Measurements from ENCODE around the gene MRTFA. TPM values are rescaled to one million over a fixed set of nuclear protein-coding genes. Genes with fewer than 3 reads are reported as not detected.

The MRTFA gene
- 6.4 and 8.9 TPM in 2 replicates for polyA plus RNA-seq (2011; rRNA removed)
- polyA minus RNA-seq (2011; rRNA and poly(A)+ RNA removed) = 28.1 and 38.4 TPM in 2 replicates

- Histone ChIP-seq H3K27me3 (ENCODE audit: control insufficient read depth, insufficient read depth, low read length) (no peaks in the 10 kb centered on the region), H3K36me3 (ENCODE audit: control insufficient read depth, insufficient read depth, low read length) (no peaks in the 10 kb centered on the region), H3K4me3 (ENCODE audit: low read depth, low read length) (peak within 1 kb of the TSS; percentile 76)
- DNase-seq (ENCODE audit: low read depth) = peak; percentile 99
- POLR2A ChIA-PET = interaction anchor here (0.6 to 1.3 kb wide), 2 partner anchors 15 to 109 kb away, joined by 3 to 5 read pairs; no protein-coding TSS in a partner anchor
- TF ChIP-seq CTCF (IDR thresholded peaks at IDR 0.05; ENCODE audit: insufficient read depth, low read depth, low read length) = no peak
- CTCF ChIA-PET = interaction anchor here (0.7 to 2.3 kb wide), 5 partner anchors 9 to 201 kb away, joined by 3 to 9 read pairs (median 3); no protein-coding TSS in a partner anchor
Measured at GRCh38 chr22:40636380-40637182, at the start of gene MRTFA. MRTFA (minus strand) TSS chr22:40636719.

DNA sequence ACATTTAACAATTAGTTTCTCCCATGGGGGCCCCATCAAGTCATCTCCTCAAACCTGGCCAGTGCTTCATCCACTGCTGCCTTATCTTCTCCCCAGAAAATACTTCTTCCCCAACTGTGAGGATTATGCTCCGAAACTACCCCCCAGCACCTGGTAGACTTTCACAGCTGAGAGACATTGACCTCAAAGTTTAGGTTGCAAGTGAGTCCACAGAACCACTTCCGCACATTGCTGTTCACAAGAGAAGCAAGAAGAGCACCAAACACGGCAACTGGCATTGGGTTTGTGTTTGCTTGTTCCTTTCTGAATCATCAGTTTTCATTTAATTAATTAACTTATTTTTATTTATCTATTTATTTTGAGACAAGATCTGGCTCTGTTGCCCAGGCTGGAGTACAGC, 48.9 kb upstream of the MRTFA start:
- no peaks in the 10 kb centered on the region; the same call in 1 of the 2 replicates for H3K36me3 ChIP-seq (ENCODE audit: control insufficient read depth, insufficient read depth, low read length)
- no peak for DNase-seq (ENCODE audit: low read depth)
- ChIA-PET CTCF (interaction anchor here (0.8 to 2.9 kb wide), 5 partner anchors 9 to 146 kb away, joined by 3 to 24 read pairs (median 5); no protein-coding TSS in a partner anchor), POLR2A (no interaction called here)
- H3K4me3 ChIP-seq (ENCODE audit: low read depth, low read length) = no peak overlapping the region
- TF ChIP-seq CTCF (IDR thresholded peaks at IDR 0.05; ENCODE audit: insufficient read depth, low read depth, low read length) = no peak
- no peaks in the 10 kb centered on the region for H3K27me3 ChIP-seq (ENCODE audit: control insufficient read depth, insufficient read depth, low read length)

DNA sequence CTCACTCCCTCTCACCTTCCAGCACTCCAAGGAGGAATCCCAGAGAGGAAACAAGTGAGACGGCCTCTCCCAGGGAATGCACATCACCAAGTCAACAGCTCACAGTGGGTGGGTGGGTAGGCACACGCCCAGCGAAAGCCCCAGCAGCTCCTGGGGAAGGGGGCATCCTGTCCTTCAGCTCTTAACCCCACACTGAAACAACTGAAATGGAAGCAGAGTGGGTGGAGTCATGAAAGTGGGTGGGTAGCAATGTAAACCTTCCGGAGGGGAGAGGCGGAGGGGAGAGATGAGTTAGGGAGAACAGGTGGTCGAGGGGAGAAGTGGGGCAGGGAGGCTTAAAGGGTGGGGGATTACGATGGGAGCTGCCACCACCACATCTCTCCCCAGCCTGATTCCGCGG, 48.2 kb upstream of the MRTFA start:
- ChIA-PET CTCF (interaction anchor here (1.5 to 2.9 kb wide), 4 partner anchors 10 to 173 kb away, joined by 4 to 24 read pairs (median 13); partner anchors contain the start of gene XPNPEP3), POLR2A (no interaction called here)
- H3K27me3 ChIP-seq (ENCODE audit: control insufficient read depth, insufficient read depth, low read length) = no peaks in the 10 kb centered on the region
- TF ChIP-seq CTCF (IDR thresholded peaks at IDR 0.05; ENCODE audit: insufficient read depth, low read depth, low read length) = no peak
- no peak for DNase-seq (ENCODE audit: low read depth)
- H3K4me3 ChIP-seq (ENCODE audit: low read depth, low read length) = no peak overlapping the region
- no peaks in the 10 kb centered on the region; the same call in 1 of the 2 replicates for H3K36me3 ChIP-seq (ENCODE audit: control insufficient read depth, insufficient read depth, low read length)

DNA sequence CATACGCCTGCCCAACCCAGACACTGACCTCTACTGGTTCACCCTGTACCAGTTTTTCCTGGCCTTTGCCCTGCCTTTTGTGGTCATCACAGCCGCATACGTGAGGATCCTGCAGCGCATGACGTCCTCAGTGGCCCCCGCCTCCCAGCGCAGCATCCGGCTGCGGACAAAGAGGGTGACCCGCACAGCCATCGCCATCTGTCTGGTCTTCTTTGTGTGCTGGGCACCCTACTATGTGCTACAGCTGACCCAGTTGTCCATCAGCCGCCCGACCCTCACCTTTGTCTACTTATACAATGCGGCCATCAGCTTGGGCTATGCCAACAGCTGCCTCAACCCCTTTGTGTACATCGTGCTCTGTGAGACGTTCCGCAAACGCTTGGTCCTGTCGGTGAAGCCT, 44.9 kb upstream of the MRTFA start:
- no peak for TF ChIP-seq CTCF (IDR thresholded peaks at IDR 0.05; ENCODE audit: insufficient read depth, low read depth, low read length)
- ChIA-PET CTCF (interaction anchor here (2.1 to 3.6 kb wide), 2 partner anchors 10 to 78 kb away, joined by 5 to 64 read pairs; no protein-coding TSS in a partner anchor), POLR2A (no interaction called here)
- no peaks in the 10 kb centered on the region; the same call in 1 of the 2 replicates for H3K36me3 ChIP-seq (ENCODE audit: control insufficient read depth, insufficient read depth, low read length)
- no peak overlapping the region for H3K4me3 ChIP-seq (ENCODE audit: low read depth, low read length)
- DNase-seq (ENCODE audit: low read depth) = no peak
- 0 out of 2 replicates have a peak, but pooled peaks cover 3% of the 10 kb centered on the region for H3K27me3 ChIP-seq (ENCODE audit: control insufficient read depth, insufficient read depth, low read length)

DNA sequence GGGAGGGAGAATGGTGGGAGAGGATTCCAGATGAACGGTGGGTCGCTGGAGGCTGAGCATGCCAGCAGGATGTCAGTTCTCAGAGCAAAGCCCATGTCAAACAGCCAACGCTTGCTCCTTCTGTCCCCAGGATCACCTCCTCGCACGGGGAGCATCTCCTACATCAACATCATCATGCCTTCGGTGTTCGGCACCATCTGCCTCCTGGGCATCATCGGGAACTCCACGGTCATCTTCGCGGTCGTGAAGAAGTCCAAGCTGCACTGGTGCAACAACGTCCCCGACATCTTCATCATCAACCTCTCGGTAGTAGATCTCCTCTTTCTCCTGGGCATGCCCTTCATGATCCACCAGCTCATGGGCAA, 44.3 kb upstream of the MRTFA start:
- Histone ChIP-seq H3K4me3 (ENCODE audit: low read depth, low read length) (no peak overlapping the region), H3K36me3 (ENCODE audit: control insufficient read depth, insufficient read depth, low read length) (no peaks in the 10 kb centered on the region; the same call in 1 of the 2 replicates), H3K27me3 (ENCODE audit: control insufficient read depth, insufficient read depth, low read length) (0 out of 2 replicates have a peak, but pooled peaks cover 3% of the 10 kb centered on the region)
- no peak for TF ChIP-seq CTCF (IDR thresholded peaks at IDR 0.05; ENCODE audit: insufficient read depth, low read depth, low read length)
- CTCF ChIA-PET = interaction anchor here (0.8 to 3.6 kb wide), 2 partner anchors 79 to 244 kb away, joined by 3 to 64 read pairs; no protein-coding TSS in a partner anchor
- POLR2A ChIA-PET = no interaction called here
- DNase-seq (ENCODE audit: low read depth) = no peak
